ENCODE results near the gene CMTM8.

Gene CMTM8

DNA sequence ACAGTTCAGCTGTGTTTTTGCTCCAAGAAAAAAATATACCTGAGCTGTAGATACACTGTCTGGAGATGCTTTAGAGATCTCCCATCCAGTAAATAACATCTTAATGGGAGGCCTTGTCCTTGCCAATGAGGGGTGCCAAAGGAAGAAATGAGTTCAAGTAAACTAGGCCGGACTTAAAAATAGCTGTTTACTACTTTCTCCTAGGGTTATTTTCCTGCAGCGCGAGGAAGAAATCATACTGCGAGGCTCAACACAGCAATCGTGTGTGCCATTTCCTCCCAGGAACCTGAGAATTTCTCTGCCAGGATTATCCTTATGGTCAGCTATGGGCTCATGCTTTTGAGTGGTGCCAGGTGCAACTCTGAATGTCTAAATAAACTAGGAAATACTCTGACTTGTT, 71.9 kb downstream of the CMTM8 start:
- no peak for TF ChIP-seq SIN3A (IDR thresholded peaks at IDR 0.05; ENCODE audit: borderline replicate concordance, insufficient read depth, low read length)
- TF ChIP-seq, protein P1, sequence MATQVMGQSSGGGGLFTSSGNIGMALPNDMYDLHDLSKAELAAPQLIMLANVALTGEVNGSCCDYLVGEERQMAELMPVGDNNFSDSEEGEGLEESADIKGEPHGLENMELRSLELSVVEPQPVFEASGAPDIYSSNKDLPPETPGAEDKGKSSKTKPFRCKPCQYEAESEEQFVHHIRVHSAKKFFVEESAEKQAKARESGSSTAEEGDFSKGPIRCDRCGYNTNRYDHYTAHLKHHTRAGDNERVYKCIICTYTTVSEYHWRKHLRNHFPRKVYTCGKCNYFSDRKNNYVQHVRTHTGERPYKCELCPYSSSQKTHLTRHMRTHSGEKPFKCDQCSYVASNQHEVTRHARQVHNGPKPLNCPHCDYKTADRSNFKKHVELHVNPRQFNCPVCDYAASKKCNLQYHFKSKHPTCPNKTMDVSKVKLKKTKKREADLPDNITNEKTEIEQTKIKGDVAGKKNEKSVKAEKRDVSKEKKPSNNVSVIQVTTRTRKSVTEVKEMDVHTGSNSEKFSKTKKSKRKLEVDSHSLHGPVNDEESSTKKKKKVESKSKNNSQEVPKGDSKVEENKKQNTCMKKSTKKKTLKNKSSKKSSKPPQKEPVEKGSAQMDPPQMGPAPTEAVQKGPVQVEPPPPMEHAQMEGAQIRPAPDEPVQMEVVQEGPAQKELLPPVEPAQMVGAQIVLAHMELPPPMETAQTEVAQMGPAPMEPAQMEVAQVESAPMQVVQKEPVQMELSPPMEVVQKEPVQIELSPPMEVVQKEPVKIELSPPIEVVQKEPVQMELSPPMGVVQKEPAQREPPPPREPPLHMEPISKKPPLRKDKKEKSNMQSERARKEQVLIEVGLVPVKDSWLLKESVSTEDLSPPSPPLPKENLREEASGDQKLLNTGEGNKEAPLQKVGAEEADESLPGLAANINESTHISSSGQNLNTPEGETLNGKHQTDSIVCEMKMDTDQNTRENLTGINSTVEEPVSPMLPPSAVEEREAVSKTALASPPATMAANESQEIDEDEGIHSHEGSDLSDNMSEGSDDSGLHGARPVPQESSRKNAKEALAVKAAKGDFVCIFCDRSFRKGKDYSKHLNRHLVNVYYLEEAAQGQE (IDR thresholded peaks at IDR 0.05; ENCODE audit: insufficient read depth in 1 of 2, low read depth in 2 of 2, low read length in 2 of 2) = no peak
- TF ChIP-seq FOXP2 (optimal IDR thresholded peaks at IDR 0.05; ENCODE audit: borderline replicate concordance, extremely low read depth, extremely low read length, insufficient read depth) = no peak
- TF ChIP-seq TAF1 (IDR thresholded peaks at IDR 0.05; ENCODE audit: borderline replicate concordance, insufficient read depth, low read length) = no peak
- no peak for TF ChIP-seq POLR2AphosphoS5 (IDR thresholded peaks at IDR 0.05; ENCODE audit: low read depth, low read length)

DNA sequence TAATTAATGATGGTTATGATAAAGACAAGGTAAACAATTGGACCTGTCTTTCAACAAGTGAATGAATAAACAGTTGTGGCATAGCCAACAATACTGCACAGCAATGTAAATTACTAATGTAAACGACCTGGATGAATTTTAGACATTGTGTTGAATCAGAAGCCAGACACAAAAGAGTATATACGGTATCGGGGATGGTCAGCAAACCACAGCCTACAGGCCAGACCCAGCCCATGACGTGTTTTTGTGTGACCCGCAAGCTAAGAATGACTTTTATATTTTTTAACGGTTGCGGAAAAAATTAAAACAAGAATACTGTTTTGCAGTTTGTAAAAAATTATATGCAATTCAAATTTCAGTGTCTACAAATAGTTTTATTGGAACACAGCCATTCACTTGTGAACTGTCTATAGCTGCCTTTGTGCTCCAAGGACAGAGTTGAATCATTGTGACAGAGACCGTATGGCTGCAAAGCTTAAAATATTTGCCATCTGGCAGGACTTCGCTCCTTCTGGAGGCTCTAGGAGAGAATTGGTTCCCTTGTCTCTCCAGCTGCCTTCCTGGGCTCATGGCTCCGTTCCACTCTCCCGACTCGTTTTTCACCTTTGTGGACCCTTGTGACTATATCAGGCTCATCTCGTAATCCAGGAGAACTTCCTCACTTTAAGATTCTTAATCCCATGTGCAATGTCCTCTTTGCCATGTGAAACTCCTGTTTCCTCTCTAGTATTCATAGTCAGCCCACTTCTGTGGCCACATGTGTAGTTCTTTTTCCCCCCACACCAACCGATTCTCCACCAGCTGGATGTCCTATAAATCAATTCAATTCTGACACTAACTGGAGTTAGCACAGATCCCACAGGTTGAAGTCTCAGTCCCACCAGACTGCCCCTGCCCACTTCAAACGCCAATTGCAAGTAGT, 72.7 kb downstream of the CMTM8 start:
- TF ChIP-seq SIN3A (IDR thresholded peaks at IDR 0.05; ENCODE audit: borderline replicate concordance, insufficient read depth, low read length) (no peak), TAF1 (IDR thresholded peaks at IDR 0.05; ENCODE audit: borderline replicate concordance, insufficient read depth, low read length) (no peak), FOXP2 (optimal IDR thresholded peaks at IDR 0.05; ENCODE audit: borderline replicate concordance, extremely low read depth, extremely low read length, insufficient read depth) (no peak), POLR2AphosphoS5 (IDR thresholded peaks at IDR 0.05; ENCODE audit: low read depth, low read length) (no peak)
- TF ChIP-seq, protein P1 (IDR thresholded peaks at IDR 0.05; ENCODE audit: insufficient read depth in 1 of 2, low read depth in 2 of 2, low read length in 2 of 2) = no peak

- TF ChIP-seq SIN3A (IDR thresholded peaks at IDR 0.05; ENCODE audit: borderline replicate concordance, insufficient read depth, low read length) (no peak), FOXP2 (optimal IDR thresholded peaks at IDR 0.05; ENCODE audit: borderline replicate concordance, extremely low read depth, extremely low read length, insufficient read depth) (no peak), TAF1 (IDR thresholded peaks at IDR 0.05; ENCODE audit: borderline replicate concordance, insufficient read depth, low read length) (no peak), POLR2AphosphoS5 (IDR thresholded peaks at IDR 0.05; ENCODE audit: low read depth, low read length) (no peak)
- TF ChIP-seq, protein P1 (IDR thresholded peaks at IDR 0.05; ENCODE audit: insufficient read depth in 1 of 2, low read depth in 2 of 2, low read length in 2 of 2) = no peak
Observed at GRCh38 chr3:32312251-32312650, 73.8 kb downstream of the CMTM8 start.

DNA sequence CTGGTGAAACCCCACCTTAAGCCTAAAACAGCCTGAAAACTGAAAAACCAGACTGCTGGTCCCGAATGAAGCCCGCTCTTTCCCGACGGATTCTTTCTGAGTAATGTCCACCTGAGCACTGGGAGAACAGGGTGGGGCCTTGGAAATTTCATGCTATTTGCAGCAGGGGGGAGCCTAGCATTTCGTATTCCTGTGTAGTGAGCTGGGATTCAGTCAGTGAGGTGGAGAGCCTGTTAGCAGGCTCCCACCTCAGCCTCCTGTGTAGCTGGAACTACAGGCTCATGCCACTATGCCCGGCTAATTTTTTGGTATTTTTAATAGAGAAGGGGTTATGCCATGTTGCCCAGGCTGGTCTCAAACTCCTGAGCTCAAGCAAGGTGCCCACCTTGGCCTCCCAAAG, 74.7 kb downstream of the CMTM8 start:
- no peak for TF ChIP-seq SIN3A (IDR thresholded peaks at IDR 0.05; ENCODE audit: borderline replicate concordance, insufficient read depth, low read length)
- TF ChIP-seq POLR2AphosphoS5 (IDR thresholded peaks at IDR 0.05; ENCODE audit: low read depth, low read length) = no peak
- TF ChIP-seq, protein P1 (IDR thresholded peaks at IDR 0.05; ENCODE audit: insufficient read depth in 1 of 2, low read depth in 2 of 2, low read length in 2 of 2) = no peak
- no peak for TF ChIP-seq FOXP2 (optimal IDR thresholded peaks at IDR 0.05; ENCODE audit: borderline replicate concordance, extremely low read depth, extremely low read length, insufficient read depth)
- TF ChIP-seq TAF1 (IDR thresholded peaks at IDR 0.05; ENCODE audit: borderline replicate concordance, insufficient read depth, low read length) = no peak
